DOHH2 (cell line): ENCODE results near the gene RASSF7.

Experiments used
- CTCF ChIP-seq: fragments of 200-600 bp; sonication (generic); IDR thresholded peaks from one replicate; pipeline ENCODE4 v1.5.1; 2014; ENCODE audit warnings: antibody characterized with exemption, mild to moderate bottlenecking, low read depth, low read length; ENCODE audit not compliant: poor library complexity, severe bottlenecking
- EZH2phosphoT487 ChIP-seq: fragments of 200-600 bp; sonication (generic); IDR thresholded peaks from 2 replicates; pipeline ENCODE4 v1.6.1; 2017; ENCODE audit warnings: borderline replicate concordance, mild to moderate bottlenecking, antibody characterized with exemption, low read length, moderate library complexity, mixed read lengths

DNA sequence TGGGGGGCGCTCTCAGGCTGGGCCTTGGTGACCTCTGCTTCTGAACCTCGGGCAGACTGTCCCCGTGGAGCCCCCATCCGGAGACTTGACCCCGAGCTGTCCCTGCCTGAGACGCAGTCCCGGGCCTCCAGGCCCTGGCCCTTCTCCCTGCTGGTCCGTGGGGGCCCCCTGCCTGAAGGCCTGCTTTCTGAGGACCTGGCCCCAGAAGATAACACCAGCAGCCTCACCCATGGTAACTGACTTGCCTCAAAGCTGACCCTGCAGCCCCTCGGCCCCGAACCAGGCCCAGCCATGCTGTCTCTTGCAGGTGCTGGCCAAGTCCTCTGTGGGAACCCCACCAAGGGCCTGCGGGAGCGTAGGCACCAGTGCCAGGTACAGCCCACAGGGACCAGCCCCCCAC is 9.2 kb upstream of the RASSF7 start:
- no peak for TF ChIP-seq CTCF
- no peak for TF ChIP-seq EZH2phosphoT487
